Glomerular endothelial cell (primary cell): ENCODE measurements around the gene OMP. TPM values are rescaled to one million over a fixed set of nuclear protein-coding genes. Genes with fewer than 3 reads are reported as not detected.
"Not testable (repeated sequence)": the region's sequence is repeated elsewhere in the genome, so short reads cannot be mapped to it uniquely, and the experiment has no call there.

Experiments
- DNase-seq: peaks from one replicate; pipeline ENCODE4 v3.0.0-alpha.2; 2011; ENCODE audit warnings: low read depth, low spot score; ENCODE audit errors: extremely low read depth
- total RNA-seq: library from RNA; depleted of rRNA; stranded (reverse); fragments of >200 nt; gene quantifications from 2 replicates; pipeline ENCODE4 v1.2.3, GENCODE V29; 2015

Gene OMP
- total RNA-seq, 1 donor from 2014 or later = not detected

GRCh38 chr11:77085652-77086051, 17.0 kb upstream of the OMP start:
- DNase-seq = no peak

- DNase-seq = no peak
These were observed 15.8 kb upstream of the OMP start for GRCh38 chr11:77086521-77087472.

GRCh38 chr11:77087723-77088225, 14.9 kb upstream of the OMP start:
- no peak for DNase-seq

GRCh38 chr11:77088236-77089003, 14.2 kb upstream of the OMP start:
- DNase-seq = no peak

- DNase-seq = no peak
These were observed 13.6 kb upstream of the OMP start for GRCh38 chr11:77089004-77089545.

- no peak for DNase-seq
These were observed 12.6 kb upstream of the OMP start for GRCh38 chr11:77090046-77090372.

GRCh38 chr11:77090373-77091111, 12.1 kb upstream of the OMP start:
- no peak for DNase-seq

- DNase-seq = no peak
These were observed 11.3 kb upstream of the OMP start for GRCh38 chr11:77091146-77091940.

- DNase-seq = no peak
These were observed 10.3 kb upstream of the OMP start for GRCh38 chr11:77092382-77092781.

- DNase-seq = no peak
These were observed 9.4 kb upstream of the OMP start for GRCh38 chr11:77093056-77093891.

- no peak for DNase-seq
These were observed 8.4 kb upstream of the OMP start for GRCh38 chr11:77093987-77094840.

GRCh38 chr11:77094841-77095365, 7.7 kb upstream of the OMP start:
- no peak for DNase-seq

- DNase-seq = no peak
These were observed 6.8 kb upstream of the OMP start for GRCh38 chr11:77095551-77096490.

GRCh38 chr11:77096591-77097019, 6.0 kb upstream of the OMP start:
- no peak for DNase-seq

- not testable (repeated sequence) for DNase-seq
These were observed 5.5 kb upstream of the OMP start for GRCh38 chr11:77097180-77097579.

GRCh38 chr11:77100166-77101042, 2.2 kb upstream of the OMP start:
- no peak for DNase-seq
